Stomach (tissue), 9 donors: ENCODE results near the gene FBXO47. TPM values are rescaled to one million over a fixed set of nuclear protein-coding genes. Genes with fewer than 3 reads are reported as not detected.

Experiments
- DNase-seq, 2 donors: peaks; one replicate each; pipeline versions ENCODE4 v3.0.0 to v3.0.0-alpha.2; 2013 to 2019
- H3K27ac ChIP-seq, 5 donors: fragments of 200-600 bp in 4 of 5; sonication (generic) in 4 of 5; one replicate each; pipeline ENCODE4 v1.5.1; 2013 to 2019; ENCODE audit warnings: mild to moderate bottlenecking in 1 of 5, moderate library complexity in 1 of 5
- H3K27me3 ChIP-seq, 3 donors: fragments of 200-600 bp; sonication (generic); one replicate each; pipeline ENCODE4 v1.5.1; 2017 to 2019; ENCODE audit warnings: mixed run types in 1 of 3
- H3K36me3 ChIP-seq, 4 donors: fragments of 200-600 bp; sonication (generic); 1 replicate in 3 of 4; 2 replicates in 1 of 4; pipeline ENCODE4 v1.5.1; 2016 to 2019
- H3K4me1 ChIP-seq, 4 donors: fragments of 200-600 bp; sonication (generic); one replicate each; pipeline ENCODE4 v1.5.1; 2016 to 2019
- H3K4me3 ChIP-seq, 4 donors: fragments of 200-600 bp; sonication (generic) in 3 of 4; one replicate each; pipeline ENCODE4 v1.5.1; 2016 to 2019; ENCODE audit warnings: mild to moderate bottlenecking in 1 of 4
- H3K9me3 ChIP-seq, 4 donors: fragments of 200-600 bp; sonication (generic); one replicate each; pipeline ENCODE4 v1.5.1; 2016 to 2019
- CTCF ChIP-seq, 7 experiments: fragments of 450-650 bp in 4 of 7; fragments of 200-600 bp in 3 of 7; sonication (generic) in 3 of 7; IDR thresholded peaks; one replicate each; pipeline ENCODE4 v1.5.1; 2016 to 2019; ENCODE audit warnings: antibody characterized with exemption in 7 of 7, control low read depth in 2 of 7, mild to moderate bottlenecking in 1 of 7
- EP300 ChIP-seq: sonication (generic); formaldehyde crosslinking; IDR thresholded peaks from one replicate; pipeline ENCODE4 v1.6.1; 2017; ENCODE audit warnings: antibody characterized with exemption
- POLR2A ChIP-seq, 4 donors: fragments of 450-650 bp; IDR thresholded peaks; one replicate each; pipeline ENCODE4 v1.6.1; 2016; ENCODE audit warnings: antibody characterized with exemption in 4 of 4, control low read depth in 2 of 4, mild to moderate bottlenecking in 1 of 4, moderate library complexity in 1 of 4
- POLR2AphosphoS5 ChIP-seq, 3 donors: sonication (generic); formaldehyde crosslinking; IDR thresholded peaks; one replicate each; pipeline ENCODE4 v1.6.1; 2016; ENCODE audit warnings: antibody characterized with exemption in 3 of 3
- WGBS, 5 donors: extraction: QIAGEN DNeasy Blood & Tissue Kit in 3 of 5; methylation state at CpG; one replicate each; pipeline versions ENCODE4 v1.1.5 to v1.1.7; 2013 to 2018; 5-methylcytosine and 5-hydroxymethylcytosine counted together
- intact Hi-C: fragments of 100-400 bp; cut with DNase I; formaldehyde crosslinking; loops from one replicate; pipeline ENCODE4 v1.15.1; 2023; ENCODE audit warnings: low total_unique reads
- polyA plus RNA-seq, 3 donors: library from polyadenylated mRNA; stranded (reverse); fragments of 200-250 nt; gene quantifications; one replicate each; pipeline ENCODE4 v1.2.3, GENCODE V29; 2013
- total RNA-seq, 5 donors: library from RNA; depleted of rRNA; stranded (reverse); fragments of >200 nt; gene quantifications; one replicate each; pipeline versions ENCODE4 v1.1.0 to v1.2.3, GENCODE V29; 2014 to 2016
- donor health status: healthy with polysubstance abuse.
- donor health status: Bipolar disorder and iron deficiency.
- donor health status: healthy.

The FBXO47 gene
- total and polyA plus RNA-seq, 8 donors = not detected

DNA sequence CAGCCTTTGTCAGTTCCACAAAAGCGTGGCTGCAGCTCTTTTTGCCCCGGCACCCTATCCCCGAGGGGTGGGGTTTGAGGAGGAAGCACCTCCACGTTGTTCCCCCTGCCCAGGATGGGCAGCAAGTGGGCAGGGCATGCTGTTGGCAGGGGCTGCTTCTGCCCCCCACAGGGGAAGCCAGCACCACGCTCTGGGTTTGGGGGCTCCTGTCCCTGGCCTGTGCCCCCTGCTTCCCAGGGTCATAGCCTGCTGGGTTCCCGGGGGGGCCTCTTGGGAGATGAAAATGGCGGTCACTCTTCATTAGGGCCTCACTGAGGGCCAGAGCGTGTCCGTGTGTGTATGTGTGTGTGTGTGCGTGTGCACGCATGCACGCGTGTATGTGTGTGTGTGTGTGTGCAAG lies 74.6 kb downstream of the FBXO47 start:
- WGBS, 5 donors = 82 to 90% (median 87%) methylated on average over 9 to 13 of the region's 13 CpGs
- Histone ChIP-seq H3K9me3 (no peaks in the 10 kb centered on the region), H3K4me1 (peaks cover 48 to 100% (median 81%) of the 10 kb centered on the region in 4 donors), H3K36me3 (peaks cover 36 to 96% (median 93%) of the 10 kb centered on the region in 4 donors), H3K4me3 (no peak overlapping the region), H3K27ac (peak overlapping the region in 3 of 5 donors; percentile 43 to 77 (median 71)), H3K27me3 (no peaks in the 10 kb centered on the region)
- no peak for TF ChIP-seq POLR2A (IDR thresholded peaks at IDR 0.05)
- no peak for TF ChIP-seq EP300
- TF ChIP-seq CTCF (IDR thresholded peaks at IDR 0.05) = no peak
- no peak for TF ChIP-seq POLR2AphosphoS5 (IDR thresholded peaks at IDR 0.05)
- no peak for DNase-seq
- intact Hi-C loops = no loop called here

DNA sequence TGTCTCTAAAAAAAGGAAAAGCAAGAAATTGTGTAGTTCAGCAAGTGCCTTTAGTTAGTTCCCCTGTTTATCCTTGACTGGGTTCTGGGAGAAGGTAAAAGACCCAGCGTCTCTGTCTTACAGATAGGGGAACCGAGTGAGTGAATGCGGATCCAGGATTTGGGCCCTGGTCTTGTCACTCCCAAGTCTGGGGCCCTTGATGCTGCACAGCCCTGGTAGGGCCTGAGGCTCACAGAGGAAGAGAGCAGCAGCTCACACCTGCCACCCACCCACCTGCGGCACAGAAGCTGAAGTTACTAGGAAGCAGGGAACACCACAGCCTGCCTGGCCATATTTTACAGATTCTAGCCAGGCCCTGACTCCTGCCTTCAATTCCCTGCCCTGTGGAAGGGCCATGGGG lies 75.1 kb downstream of the FBXO47 start:
- Histone ChIP-seq H3K27me3 (no peaks in the 10 kb centered on the region), H3K4me3 (no peak overlapping the region), H3K9me3 (no peaks in the 10 kb centered on the region), H3K4me1 (peaks cover 45 to 100% (median 81%) of the 10 kb centered on the region in 4 donors), H3K27ac (peak overlapping the region in 1 of 5 donors; percentile 43), H3K36me3 (peaks cover 36 to 96% (median 94%) of the 10 kb centered on the region in 4 donors)
- no peak for TF ChIP-seq POLR2A (IDR thresholded peaks at IDR 0.05)
- no peak for TF ChIP-seq EP300
- no peak for TF ChIP-seq CTCF (IDR thresholded peaks at IDR 0.05)
- TF ChIP-seq POLR2AphosphoS5 (IDR thresholded peaks at IDR 0.05) = no peak
- intact Hi-C loops = no loop called here
- no peak for DNase-seq
- WGBS, 5 donors = 76 to 92% (median 87%) methylated on average over 4 of the region's 4 CpGs

- peak overlapping the region in 2 of 5 donors; percentile 37 to 49 for H3K27ac ChIP-seq
- H3K27me3 ChIP-seq = no peaks in the 10 kb centered on the region
- peaks cover 36 to 96% (median 93%) of the 10 kb centered on the region in 4 donors for H3K36me3 ChIP-seq
- 67 to 84% (median 79%) methylated on average over 4 to 8 of the region's 8 CpGs for WGBS, 5 donors
- TF ChIP-seq EP300 (no peak), POLR2AphosphoS5 (IDR thresholded peaks at IDR 0.05) (no peak), CTCF (IDR thresholded peaks at IDR 0.05) (no peak), POLR2A (IDR thresholded peaks at IDR 0.05) (no peak)
- DNase-seq = peak in 1 of 2 donors; percentile 14
- peaks cover 45 to 100% (median 81%) of the 10 kb centered on the region in 4 donors for H3K4me1 ChIP-seq
- no peaks in the 10 kb centered on the region for H3K9me3 ChIP-seq
- intact Hi-C loops = no loop called here
- no peak overlapping the region for H3K4me3 ChIP-seq
Measured at GRCh38 chr17:38891441-38891840, 75.8 kb downstream of the FBXO47 start.

DNA sequence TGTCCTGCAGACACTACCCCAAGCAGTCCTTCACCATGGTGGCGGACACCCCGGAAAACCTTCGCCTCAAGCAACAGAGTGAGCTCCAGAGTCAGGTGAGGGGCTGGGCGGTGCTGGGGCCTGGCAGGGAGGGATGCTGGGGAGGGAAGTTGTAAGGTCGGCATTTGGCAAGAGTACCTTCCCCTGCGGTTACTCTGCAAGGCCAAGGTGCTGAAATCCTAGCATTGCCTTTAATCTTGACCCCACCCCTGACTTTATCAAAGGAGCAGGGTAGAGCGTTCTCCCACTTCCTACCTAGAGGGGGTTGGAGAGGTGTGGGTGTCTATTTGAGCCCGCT lies 76.8 kb downstream of the FBXO47 start:
- peak in 1 of 2 donors; percentile 13 for DNase-seq
- intact Hi-C loops = no loop called here
- Histone ChIP-seq H3K4me1 (peaks cover 48 to 100% (median 82%) of the 10 kb centered on the region in 4 donors), H3K36me3 (peaks cover 37 to 96% (median 90%) of the 10 kb centered on the region in 4 donors), H3K9me3 (no peaks in the 10 kb centered on the region), H3K27me3 (no peaks in the 10 kb centered on the region), H3K4me3 (no peak overlapping the region), H3K27ac (peak overlapping the region in 3 of 5 donors; percentile 37 to 49 (median 42))
- TF ChIP-seq EP300 = no peak
- TF ChIP-seq CTCF (IDR thresholded peaks at IDR 0.05) = no peak
- TF ChIP-seq POLR2A (IDR thresholded peaks at IDR 0.05) = no peak
- TF ChIP-seq POLR2AphosphoS5 (IDR thresholded peaks at IDR 0.05) = no peak
- WGBS, 5 donors = 30 to 59% (median 38%) methylated on average over 6 to 8 of the region's 8 CpGs
